Muscle of leg (tissue), 11 donors: Measurements from ENCODE around the gene UGT1A8. TPM values are rescaled to one million over a fixed set of nuclear protein-coding genes. Genes with fewer than 3 reads are reported as not detected.
"Not testable (repeated sequence)": the region's sequence is repeated elsewhere in the genome, so short reads cannot be mapped to it uniquely, and the experiment has no call there.

Experiments used
- DNase-seq: peaks from one replicate; pipeline ENCODE4 v3.0.0; 2013
- H3K27ac ChIP-seq: one replicate; pipeline ENCODE4 v1.5.1; 2013; ENCODE audit warnings: mild to moderate bottlenecking, low read length, control low read depth
- H3K27me3 ChIP-seq: one replicate; pipeline ENCODE4 v1.6.1; 2013; ENCODE audit warnings: low read length; ENCODE audit not compliant: control insufficient read depth, insufficient read depth
- H3K36me3 ChIP-seq: one replicate; pipeline ENCODE4 v1.6.1; 2013; ENCODE audit warnings: low read length; ENCODE audit not compliant: control insufficient read depth, insufficient read depth
- H3K4me1 ChIP-seq: one replicate; pipeline ENCODE4 v1.6.1; 2013; ENCODE audit warnings: low read length; ENCODE audit not compliant: control insufficient read depth, insufficient read depth
- H3K4me3 ChIP-seq: one replicate; pipeline ENCODE4 v1.5.1; 2013; ENCODE audit warnings: low read length, control low read depth
- H3K9me3 ChIP-seq: replicated peaks from 2 replicates; pipeline ENCODE4 v1.6.1; 2013; ENCODE audit warnings: low read depth, low read length; ENCODE audit not compliant: control insufficient read depth
- WGBS: methylation state at CpG from one replicate; pipeline ENCODE4 v1.1.5; 2013; ENCODE audit warnings: missing lambda C conversion rate; ENCODE audit not compliant: insufficient coverage; 5-methylcytosine and 5-hydroxymethylcytosine counted together
- polyA plus RNA-seq, 8 donors: library from polyadenylated mRNA; unstranded; fragments of 120-200 nt; gene quantifications; one replicate each; pipeline versions ENCODE4 v1.2.1 to v1.2.3, GENCODE V29; 2013; ENCODE audit warnings: inconsistent platforms in 1 of 8, low replicate concordance in 1 of 8; ENCODE audit not compliant: insufficient read length in 8 of 8, insufficient read depth in 1 of 8
- total RNA-seq: library from RNA; stranded (reverse); fragments of 120-200 nt; gene quantifications from one replicate; pipeline ENCODE4 v1.2.4, GENCODE V29; 2013

The UGT1A8 gene
- total and polyA plus RNA-seq, 9 donors: not detected

DNA sequence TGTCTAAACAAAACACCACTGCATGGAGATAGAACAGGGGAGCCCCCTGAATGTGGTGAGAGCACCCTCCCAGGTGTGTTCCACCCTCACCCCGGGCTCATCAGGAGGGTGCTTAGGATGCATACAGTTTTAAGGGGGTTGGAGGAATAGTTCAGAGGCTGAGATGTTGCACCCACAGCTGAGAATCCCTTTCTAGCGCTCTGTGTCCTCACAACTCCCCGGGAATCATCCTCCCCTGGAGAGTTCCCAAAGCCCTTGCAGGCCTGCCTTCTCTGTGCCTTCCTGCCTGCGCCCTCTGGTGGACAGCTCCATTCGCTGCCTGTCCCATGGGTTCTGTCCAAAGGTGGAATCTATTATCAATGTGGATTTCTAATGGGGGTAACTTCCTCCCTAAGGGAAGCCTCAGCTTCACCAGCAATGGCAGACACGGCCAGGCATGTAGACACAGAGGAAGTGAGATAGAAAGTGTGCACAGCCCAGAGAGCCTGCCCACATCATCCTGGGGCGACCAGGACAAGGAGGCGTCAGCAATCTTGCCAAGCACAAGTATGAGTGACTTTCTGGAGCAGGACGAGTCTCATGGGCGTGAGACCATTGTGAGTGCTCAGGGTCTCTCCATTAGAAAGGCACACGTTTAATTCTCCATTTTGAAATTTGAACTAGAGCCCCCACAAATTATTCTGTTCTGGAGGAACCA is 94.0 kb downstream of the UGT1A8 start:
- WGBS: 54% methylated on average over 7 of the region's 11 CpGs
- Histone ChIP-seq H3K27me3 (no peaks in the 10 kb centered on the region), H3K27ac (no peak overlapping the region), H3K4me3 (no peak overlapping the region), H3K36me3 (no peaks in the 10 kb centered on the region), H3K9me3 (no peaks in the 10 kb centered on the region), H3K4me1 (peaks cover 3% of the 10 kb centered on the region)
- DNase-seq: peak; percentile 52

DNA sequence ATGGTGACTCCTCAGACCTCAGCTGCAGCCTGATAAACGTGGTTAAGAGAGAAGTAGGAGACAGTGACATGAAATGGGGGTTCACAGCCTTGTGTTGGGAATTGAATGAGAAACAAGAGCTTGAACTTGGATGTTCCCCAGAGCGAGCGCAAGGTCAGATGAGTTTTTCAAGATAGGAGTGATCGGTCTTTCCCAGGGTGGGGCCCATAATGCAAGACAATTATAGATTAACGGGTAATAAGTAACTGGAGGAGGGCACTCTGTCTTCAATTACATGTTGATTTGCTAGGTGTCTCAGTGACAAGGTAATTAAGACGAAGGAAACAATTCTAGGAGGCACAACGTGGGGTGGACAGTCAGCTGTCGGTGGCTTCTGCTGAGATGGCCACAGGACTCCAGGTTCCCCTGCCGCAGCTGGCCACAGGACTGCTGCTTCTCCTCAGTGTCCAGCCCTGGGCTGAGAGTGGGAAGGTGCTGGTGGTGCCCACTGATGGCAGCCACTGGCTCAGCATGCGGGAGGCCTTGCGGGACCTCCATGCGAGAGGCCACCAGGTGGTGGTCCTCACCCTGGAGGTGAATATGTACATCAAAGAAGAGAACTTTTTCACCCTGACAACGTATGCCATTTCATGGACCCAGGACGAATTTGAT is 95.3 kb downstream of the UGT1A8 start, which contains the start of gene UGT1A5:
UGT1A5 (plus strand) TSS at position 297 of the 651 bp plus-strand sequence; CDS start at position 382, 85 bp downstream.
- WGBS: 90% methylated on average over 11 of the region's 14 CpGs
- Histone ChIP-seq H3K36me3 (no peaks in the 10 kb centered on the region), H3K4me3 (no peak within 1 kb of the TSS), H3K4me1 (no peaks in the 10 kb centered on the region), H3K27ac (no peak within 1 kb of the TSS), H3K27me3 (peaks cover 2% of the 10 kb centered on the region), H3K9me3 (no peaks in the 10 kb centered on the region)
- no peak for DNase-seq

DNA sequence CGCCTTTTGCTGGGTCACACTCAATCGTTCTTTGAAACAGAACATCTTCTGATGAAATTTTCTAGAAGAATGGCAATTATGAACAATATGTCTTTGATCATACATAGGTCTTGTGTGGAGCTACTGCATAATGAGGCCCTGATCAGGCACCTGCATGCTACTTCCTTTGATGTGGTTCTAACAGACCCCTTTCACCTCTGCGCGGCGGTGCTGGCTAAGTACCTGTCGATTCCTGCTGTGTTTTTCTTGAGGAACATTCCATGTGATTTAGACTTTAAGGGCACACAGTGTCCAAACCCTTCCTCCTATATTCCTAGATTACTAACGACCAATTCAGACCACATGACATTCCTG is 95.8 kb downstream of the UGT1A8 start:
- Histone ChIP-seq H3K27me3 (peaks cover 2% of the 10 kb centered on the region), H3K9me3 (no peaks in the 10 kb centered on the region), H3K4me3 (no peak overlapping the region), H3K4me1 (no peaks in the 10 kb centered on the region), H3K27ac (no peak overlapping the region), H3K36me3 (no peaks in the 10 kb centered on the region)
- no peak for DNase-seq
- WGBS: 85% methylated on average over 5 of the region's 7 CpGs

DNA sequence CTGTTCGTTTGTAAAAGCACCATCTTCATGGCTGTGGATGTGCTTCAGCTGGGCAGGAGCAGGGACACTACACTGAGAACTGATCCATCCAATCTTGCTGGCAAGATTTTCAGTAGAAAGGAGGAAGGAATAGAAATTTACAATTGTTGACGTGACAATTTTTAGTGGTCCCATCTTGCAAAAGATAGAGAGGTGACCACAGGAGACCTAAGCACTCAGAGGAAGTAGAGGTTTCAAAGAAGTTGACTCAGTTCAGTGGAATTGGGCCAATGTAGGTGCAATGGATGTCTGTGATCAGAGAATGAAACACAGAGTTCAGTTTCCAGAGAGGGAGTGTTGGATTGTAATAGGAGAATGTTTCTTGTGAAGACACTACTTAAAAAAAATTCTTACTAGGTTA is 96.7 kb downstream of the UGT1A8 start:
- no peaks in the 10 kb centered on the region for H3K36me3 ChIP-seq
- no peak for DNase-seq
- no peak overlapping the region for H3K4me3 ChIP-seq
- no peak overlapping the region for H3K27ac ChIP-seq
- H3K27me3 ChIP-seq: peaks cover 2% of the 10 kb centered on the region
- WGBS: 74% methylated on average over 2 of the region's 2 CpGs
- no peaks in the 10 kb centered on the region for H3K9me3 ChIP-seq
- H3K4me1 ChIP-seq: no peaks in the 10 kb centered on the region

DNA sequence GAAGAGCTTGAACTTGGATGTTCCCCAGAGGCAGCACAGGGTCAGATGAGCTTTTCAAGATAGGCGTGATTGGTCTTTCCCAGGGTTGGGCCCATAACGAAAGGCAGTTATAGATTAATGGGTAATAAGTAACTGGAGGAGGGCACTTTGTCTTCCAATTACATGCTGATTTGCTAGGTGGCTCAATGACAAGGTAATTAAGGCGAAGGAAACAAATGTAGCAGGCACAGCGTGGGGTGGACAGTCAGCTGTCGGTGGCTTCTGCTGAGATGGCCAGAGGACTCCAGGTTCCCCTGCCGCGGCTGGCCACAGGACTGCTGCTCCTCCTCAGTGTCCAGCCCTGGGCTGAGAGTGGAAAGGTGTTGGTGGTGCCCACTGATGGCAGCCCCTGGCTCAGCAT is 101.1 kb downstream of the UGT1A8 start, which contains the start of gene UGT1A4:
UGT1A4 (plus strand) TSS at position 185 of the 400 bp plus-strand sequence; CDS start at position 270, 85 bp downstream.
- peaks cover 2% of the 10 kb centered on the region for H3K27me3 ChIP-seq
- 72% methylated on average over 7 of the region's 7 CpGs for WGBS

DNA sequence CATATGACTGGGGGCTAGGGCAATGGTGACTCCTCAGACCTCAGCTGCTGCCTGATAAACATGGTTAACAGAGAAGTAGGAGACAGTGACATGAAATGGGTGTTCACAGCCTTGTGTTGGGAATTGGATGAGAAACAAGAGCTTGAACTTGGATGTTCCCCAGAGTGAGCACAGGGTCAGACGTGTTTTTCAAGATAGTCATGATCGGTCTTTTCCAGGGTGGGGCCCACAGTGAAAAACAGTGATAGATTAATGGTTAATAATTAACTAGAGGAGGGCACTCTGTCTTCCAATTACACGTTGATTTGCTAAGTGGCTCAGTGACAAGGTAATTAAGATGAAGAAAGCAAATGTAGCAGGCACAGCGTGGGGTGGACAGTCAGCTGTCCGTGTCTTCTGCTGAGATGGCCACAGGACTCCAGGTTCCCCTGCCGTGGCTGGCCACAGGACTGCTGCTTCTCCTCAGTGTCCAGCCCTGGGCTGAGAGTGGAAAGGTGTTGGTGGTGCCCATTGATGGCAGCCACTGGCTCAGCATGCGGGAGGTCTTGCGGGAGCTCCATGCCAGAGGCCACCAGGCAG is 111.4 kb downstream of the UGT1A8 start, which contains the start of gene UGT1A3:
UGT1A3 (plus strand) TSS at position 320 of the 579 bp plus-strand sequence; CDS start at position 405, 85 bp downstream.
- 86% methylated on average over 8 of the region's 8 CpGs for WGBS
- H3K36me3 ChIP-seq: no peaks in the 10 kb centered on the region

More for the DNA sequence above, 101.1 kb downstream of the UGT1A8 start, which contains the start of gene UGT1A4:
- no peak within 1 kb of the TSS for H3K4me3 ChIP-seq
- no peak for DNase-seq
- H3K4me1 ChIP-seq: no peaks in the 10 kb centered on the region
- H3K27ac ChIP-seq: no peak within 1 kb of the TSS
- H3K9me3 ChIP-seq: no peaks in the 10 kb centered on the region
- H3K36me3 ChIP-seq: no peaks in the 10 kb centered on the region

DNA sequence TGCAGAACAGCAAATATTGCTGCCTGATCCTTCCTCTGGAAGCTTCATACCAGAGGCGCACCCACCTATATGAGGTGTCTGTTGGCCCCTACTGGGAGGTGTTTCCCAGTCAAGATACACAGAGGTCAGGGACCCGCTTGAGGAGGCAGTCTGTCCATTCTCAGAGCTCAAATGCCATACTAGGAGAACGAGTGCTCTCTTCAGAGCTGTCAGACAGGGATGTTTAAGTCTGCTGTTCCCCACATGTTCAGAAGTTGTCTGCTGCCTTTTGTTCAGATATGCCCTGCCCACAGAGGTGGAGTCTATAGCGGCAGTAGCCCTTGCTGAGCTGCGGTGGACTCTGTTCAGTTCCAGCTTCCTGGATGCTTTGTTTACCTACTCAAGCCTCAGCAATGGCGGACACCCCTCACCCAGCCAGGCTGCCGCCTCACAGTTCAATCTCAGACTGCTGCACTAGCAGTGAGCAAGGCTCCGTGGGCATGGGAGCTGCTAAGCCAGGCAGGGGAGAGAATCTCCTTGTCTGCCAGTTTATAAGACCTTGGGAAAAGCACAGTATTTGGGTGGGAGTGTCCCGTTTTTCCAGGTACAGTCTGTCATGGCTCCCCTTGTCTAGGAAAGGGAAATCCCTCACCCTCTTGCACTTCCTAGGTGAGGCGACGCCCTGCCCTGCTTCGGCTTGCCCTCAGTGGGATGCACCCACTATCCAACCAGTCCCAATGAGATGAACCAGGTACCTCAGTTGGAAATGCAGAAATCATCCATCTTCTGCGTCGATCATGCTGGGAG is 119.6 kb downstream of the UGT1A8 start:
- H3K4me1 ChIP-seq, H3K4me3 ChIP-seq, DNase-seq, H3K36me3 ChIP-seq, H3K27ac ChIP-seq, H3K27me3 ChIP-seq, H3K9me3 ChIP-seq: not testable (repeated sequence)
- WGBS: 85% methylated on average over 10 of the region's 14 CpGs

More for the DNA sequence above, 111.4 kb downstream of the UGT1A8 start, which contains the start of gene UGT1A3:
- Histone ChIP-seq H3K4me1 (no peaks in the 10 kb centered on the region), H3K27ac (no peak within 1 kb of the TSS), H3K4me3 (no peak within 1 kb of the TSS), H3K27me3 (no peaks in the 10 kb centered on the region), H3K9me3 (no peaks in the 10 kb centered on the region)
- no peak for DNase-seq

DNA sequence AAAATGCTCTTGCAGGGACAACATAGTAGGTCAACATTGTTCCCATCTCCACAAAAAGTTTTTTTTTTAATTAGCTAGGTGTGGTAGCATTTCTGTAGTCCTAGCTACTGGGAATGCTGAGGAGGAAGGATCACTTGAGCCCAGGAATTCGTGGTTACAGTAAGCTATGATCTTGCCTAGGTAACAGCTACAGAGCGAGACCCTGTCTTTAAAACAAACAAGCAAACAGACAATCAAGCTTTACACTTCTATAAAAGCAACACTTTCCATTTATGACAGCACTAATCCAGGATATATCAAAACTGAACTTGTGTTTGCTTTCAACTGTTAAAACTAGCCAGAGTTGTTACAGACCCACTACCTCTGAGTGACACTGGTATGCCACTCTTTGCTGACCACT is 123.4 kb downstream of the UGT1A8 start:
- 100% methylated on average over 1 of the region's 2 CpGs for WGBS

DNA sequence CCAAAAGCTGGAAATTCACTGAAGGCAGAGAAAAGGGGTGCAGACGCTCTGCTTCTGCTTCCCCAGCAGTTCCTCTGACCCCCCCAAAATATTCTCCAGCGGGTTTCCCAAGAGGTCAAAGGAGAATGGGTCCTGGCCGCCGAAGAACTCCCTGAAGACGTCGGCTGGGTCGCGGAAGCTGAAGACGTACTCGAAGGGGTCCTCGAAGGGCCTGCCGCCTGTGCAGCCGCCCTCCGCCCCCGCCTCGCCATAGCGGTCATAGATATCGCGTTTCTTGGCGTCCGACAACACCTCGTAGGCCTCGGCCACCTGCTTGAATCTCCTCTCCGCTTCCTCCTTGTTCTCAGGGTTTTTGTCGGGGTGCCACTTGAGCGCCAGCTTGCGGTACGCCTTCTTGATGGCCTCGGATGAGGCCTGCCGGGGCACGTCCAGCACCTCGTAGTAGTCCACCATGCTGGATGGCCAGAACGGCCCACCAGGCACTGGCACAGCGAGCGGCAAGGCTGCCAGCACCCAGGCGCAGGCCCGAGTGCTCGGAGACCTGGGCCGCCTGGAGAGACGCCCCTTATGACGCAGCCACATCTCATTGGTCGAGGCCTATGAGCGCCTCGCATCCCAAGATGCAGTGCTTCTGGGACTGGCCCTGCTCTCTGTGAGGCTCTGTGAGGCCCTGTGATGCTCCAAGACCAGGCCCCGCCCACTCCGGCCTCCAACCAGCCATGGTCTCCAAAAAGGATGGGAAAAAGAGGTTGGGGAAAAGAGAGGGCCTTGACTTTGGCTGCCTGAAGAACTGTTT is 126.2 kb downstream of the UGT1A8 start:
- Histone ChIP-seq H3K27me3 (no peaks in the 10 kb centered on the region), H3K4me1 (no peaks in the 10 kb centered on the region), H3K27ac (no peak overlapping the region), H3K9me3 (no peaks in the 10 kb centered on the region), H3K4me3 (no peak overlapping the region), H3K36me3 (no peaks in the 10 kb centered on the region)
- no peak for DNase-seq
- WGBS: 93% methylated on average over 38 of the region's 46 CpGs

More for the DNA sequence above, 123.4 kb downstream of the UGT1A8 start:
- Histone ChIP-seq H3K9me3 (no peaks in the 10 kb centered on the region), H3K27ac (no peak overlapping the region), H3K27me3 (no peaks in the 10 kb centered on the region), H3K4me1 (no peaks in the 10 kb centered on the region), H3K36me3 (no peaks in the 10 kb centered on the region), H3K4me3 (no peak overlapping the region)
- DNase-seq: no peak
